Activated CD4-positive, CD25-positive, alpha-beta regulatory T cell (primary cell): ENCODE results near the gene RABEP1.

Experiments used
- DNase-seq, 4 experiments: peaks; one replicate each; lab custom pipeline; 2025; lab: John Stamatoyannopoulos, UW

RABEP1 gene

GRCh38 chr17:5269241-5269960, 12.7 kb upstream of the RABEP1 start:
- DNase-seq: no peak

- no peak for DNase-seq
These were observed 9.8 kb upstream of the RABEP1 start for GRCh38 chr17:5272322-5272721.

DNA sequence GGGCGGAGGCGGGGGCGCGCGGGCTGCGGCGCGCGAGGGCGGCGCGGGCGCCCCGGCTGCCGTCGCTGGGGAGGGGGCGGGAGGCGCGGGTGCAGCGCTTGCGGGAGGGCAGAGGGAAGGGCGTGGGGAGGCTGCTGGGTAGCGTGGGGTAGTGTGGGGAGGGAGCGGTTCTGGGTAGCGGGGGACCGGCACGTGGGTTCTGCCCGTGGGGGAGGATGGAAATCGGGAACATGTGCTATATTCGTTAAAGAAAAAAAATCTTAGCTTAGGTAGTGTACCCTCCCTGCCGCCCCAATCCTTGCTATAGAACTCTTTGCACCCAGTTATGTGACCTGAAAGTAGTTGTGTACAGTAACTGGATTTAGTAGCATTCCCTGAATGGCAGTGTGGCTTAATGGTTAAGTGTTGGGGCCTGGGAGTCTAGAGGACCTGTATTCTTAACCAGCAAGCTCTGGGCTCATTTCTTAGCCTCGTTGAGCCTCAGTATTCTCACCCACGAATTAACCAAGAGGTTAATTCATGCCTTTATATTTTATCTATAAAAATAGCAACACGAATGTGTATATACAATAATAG, 646 bp downstream of the RABEP1 start:
- DNase-seq: peak in 1 of 4 experiments; percentile 22

DNA sequence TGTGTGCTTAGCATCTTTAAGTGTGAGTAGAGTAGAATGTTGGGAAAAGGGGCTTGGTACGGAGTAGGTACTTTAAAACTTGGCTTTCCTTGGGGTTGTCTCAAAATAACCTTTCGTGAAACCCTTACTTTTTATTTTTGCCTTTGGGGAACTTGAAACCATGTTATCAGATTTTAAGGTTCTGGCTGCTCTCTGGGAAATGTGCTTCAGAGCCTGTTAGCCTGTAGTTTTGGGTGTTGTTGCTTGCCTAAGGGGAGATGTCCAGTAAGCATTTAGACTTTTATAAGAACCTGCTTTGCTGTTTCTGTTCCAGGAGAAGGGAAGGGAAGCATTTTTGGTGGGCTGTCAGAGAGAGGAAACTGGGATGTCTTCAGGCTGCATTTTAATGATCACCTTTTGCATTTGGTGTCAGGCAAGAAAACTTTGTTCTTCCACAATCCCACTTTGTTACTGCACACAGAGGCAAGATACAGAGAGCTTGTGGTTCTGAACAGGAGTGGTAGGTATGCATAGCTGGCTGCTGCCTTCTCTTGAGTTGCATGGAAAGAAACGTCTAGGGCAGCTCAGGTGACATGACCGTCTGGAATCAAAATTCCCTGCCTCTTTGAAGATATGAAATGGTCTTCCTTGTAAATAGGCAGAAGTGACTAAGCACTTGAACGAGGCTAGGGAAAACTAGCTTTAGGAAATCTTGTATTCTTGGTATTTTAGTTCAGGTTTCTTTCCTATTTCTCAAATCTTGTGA, 1.7 kb downstream of the RABEP1 start:
- no peak for DNase-seq

GRCh38 chr17:5284681-5285080, 2.6 kb downstream of the RABEP1 start:
- DNase-seq: no peak

GRCh38 chr17:5286846-5287245, 4.8 kb downstream of the RABEP1 start:
- no peak for DNase-seq

DNA sequence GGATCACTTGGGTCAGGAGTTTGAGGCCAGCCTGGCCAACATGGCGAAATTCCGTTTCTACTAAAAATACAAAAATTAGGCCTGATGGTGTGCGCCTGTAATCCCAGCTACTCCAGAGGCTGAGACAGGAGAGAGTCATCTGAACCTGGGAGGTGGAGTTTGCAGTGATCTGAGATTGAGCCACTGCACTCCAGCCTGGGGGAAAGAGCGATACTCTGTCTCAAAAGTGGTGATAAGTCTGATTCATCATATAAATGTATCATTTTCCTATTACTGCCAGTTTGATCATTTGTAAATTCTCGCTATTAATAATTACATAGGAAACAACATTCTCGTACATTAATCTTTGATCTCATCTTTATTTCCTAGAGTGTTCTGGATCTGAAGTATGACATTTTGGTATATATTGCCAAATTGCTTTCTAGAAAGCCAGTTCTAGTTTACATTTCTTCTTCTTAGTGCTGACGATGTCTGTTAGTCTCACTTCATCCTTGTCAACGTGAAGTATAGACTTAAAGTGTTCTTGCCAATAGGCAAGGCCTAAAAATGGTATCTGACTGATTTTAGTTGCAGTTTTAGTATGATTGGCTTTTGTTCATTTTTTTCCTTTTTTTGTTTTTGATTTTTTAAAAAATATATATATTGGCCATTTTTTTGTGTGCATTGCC, 9.7 kb downstream of the RABEP1 start:
- no peak for DNase-seq

GRCh38 chr17:5297245-5297644, 15.2 kb downstream of the RABEP1 start:
- no peak for DNase-seq

DNA sequence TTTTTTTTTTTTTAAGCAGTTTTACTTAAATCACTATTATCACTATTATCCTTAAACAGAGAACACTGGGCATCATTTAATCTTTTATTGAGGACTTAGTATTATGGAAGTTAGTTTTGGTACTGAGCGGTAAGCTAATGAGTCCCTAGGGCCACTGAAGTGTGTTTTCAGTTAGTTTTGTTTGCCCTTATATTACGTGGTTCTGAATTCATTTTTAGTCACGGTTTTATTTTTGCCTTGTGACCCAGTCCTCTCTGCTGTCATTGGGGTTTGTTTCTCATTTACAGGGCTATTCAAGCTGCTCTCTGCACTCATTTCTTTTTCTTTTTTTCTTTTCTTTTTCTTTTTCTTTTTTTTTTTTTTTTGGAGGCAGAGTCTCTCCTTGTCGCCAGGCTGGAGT, 17.3 kb downstream of the RABEP1 start:
- DNase-seq: no peak

DNA sequence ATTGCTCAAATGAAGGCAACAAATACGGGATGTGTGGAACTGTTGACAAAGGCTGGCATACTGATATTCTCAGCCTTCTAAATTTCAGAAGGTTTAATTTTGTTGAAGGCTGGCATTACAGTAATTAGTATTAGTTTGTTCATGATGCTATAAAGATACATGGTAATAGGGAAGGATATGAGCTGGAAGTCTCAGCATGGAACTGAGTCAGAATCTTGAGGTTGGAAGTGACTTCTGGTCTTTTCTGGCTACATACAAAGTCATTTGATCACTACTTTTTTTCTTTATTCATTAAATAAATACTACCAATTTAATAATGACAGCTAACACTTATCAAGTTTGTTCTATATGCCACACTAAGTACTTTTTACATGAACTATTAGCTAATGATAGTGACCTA, 22.6 kb downstream of the RABEP1 start:
- DNase-seq: no peak

- DNase-seq: no peak
These were observed 27.8 kb downstream of the RABEP1 start for GRCh38 chr17:5309851-5310250.

GRCh38 chr17:5325851-5326250, 43.8 kb downstream of the RABEP1 start:
- DNase-seq: no peak

- no peak for DNase-seq
These were observed 47.9 kb downstream of the RABEP1 start for GRCh38 chr17:5329784-5330557.

- no peak for DNase-seq
These were observed 48.9 kb downstream of the RABEP1 start for GRCh38 chr17:5330981-5331380.

GRCh38 chr17:5331506-5331905, 49.4 kb downstream of the RABEP1 start:
- no peak for DNase-seq

DNA sequence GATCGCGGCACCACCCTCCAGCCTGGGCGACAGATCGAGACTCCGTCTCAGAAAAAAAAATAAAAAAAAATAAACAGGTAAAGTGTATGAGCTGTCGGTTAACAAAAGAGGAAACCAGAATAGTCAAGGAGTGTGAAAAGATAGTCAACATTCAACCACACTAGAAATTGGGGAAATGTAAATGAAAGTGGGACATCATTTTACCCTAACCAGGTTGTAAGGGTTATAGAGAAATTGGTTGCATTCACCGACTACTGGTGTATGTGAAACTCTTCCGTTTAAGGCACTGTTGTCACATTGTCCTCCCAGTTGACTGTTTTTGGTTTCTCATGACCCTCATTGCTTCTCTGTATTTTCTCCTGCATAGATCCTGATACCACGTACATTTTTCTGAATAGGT, 62.8 kb downstream of the RABEP1 start:
- no peak for DNase-seq

- DNase-seq: no peak
These were observed 70.7 kb downstream of the RABEP1 start for GRCh38 chr17:5352681-5353289.

GRCh38 chr17:5354310-5354709, 72.2 kb downstream of the RABEP1 start:
- no peak for DNase-seq

- DNase-seq: no peak
These were observed 72.9 kb downstream of the RABEP1 start for GRCh38 chr17:5354886-5355415.

GRCh38 chr17:5355421-5356129, 73.5 kb downstream of the RABEP1 start:
- no peak for DNase-seq

GRCh38 chr17:5361426-5361825, 79.3 kb downstream of the RABEP1 start:
- no peak for DNase-seq
